Endodermal cell (in vitro differentiated cells): ENCODE data around the gene TTF2. TPM values are rescaled to one million over a fixed set of nuclear protein-coding genes. Genes with fewer than 3 reads are reported as not detected.

Experiments used
- DNase-seq: peaks from one replicate; pipeline ENCODE4 v3.0.0-alpha.2; 2017
- H3K27ac ChIP-seq: 2 replicates; pipeline ENCODE4 v1.5.1; 2013; ENCODE audit warnings: mild to moderate bottlenecking, low read depth, low read length, moderate library complexity
- H3K27me3 ChIP-seq: 2 replicates; pipeline ENCODE4 v1.6.1; 2013; ENCODE audit warnings: mild to moderate bottlenecking, low read length, moderate library complexity; ENCODE audit not compliant: insufficient read depth, control insufficient read depth, poor library complexity, severe bottlenecking
- H3K36me3 ChIP-seq: 2 replicates; pipeline ENCODE4 v1.7.0; 2013; ENCODE audit warnings: mild to moderate bottlenecking, low read length, moderate library complexity; ENCODE audit not compliant: control insufficient read depth, insufficient read depth
- H3K4me1 ChIP-seq: one replicate; pipeline ENCODE4 v1.7.0; 2013; ENCODE audit warnings: low read length; ENCODE audit not compliant: control insufficient read depth, insufficient read depth
- H3K4me3 ChIP-seq: 2 replicates; pipeline ENCODE4 v1.5.1; 2013; ENCODE audit warnings: mild to moderate bottlenecking, low read length, moderate library complexity
- H3K9ac ChIP-seq: 2 replicates; pipeline ENCODE4 v1.6.1; 2013; ENCODE audit warnings: mild to moderate bottlenecking, low read length, moderate library complexity; ENCODE audit not compliant: poor library complexity, severe bottlenecking; ENCODE audit errors: extremely low read depth
- H3K9me3 ChIP-seq: 2 replicates; pipeline ENCODE4 v1.6.1; 2013; ENCODE audit warnings: mild to moderate bottlenecking, low read length, moderate library complexity; ENCODE audit not compliant: control insufficient read depth
- H3K27ac Mint-ChIP-seq: 2 replicates; pipeline ENCODE4 v1.8.0; 2020; ENCODE audit warnings: mixed read lengths
- H3K27me3 Mint-ChIP-seq: 2 replicates; pipeline ENCODE4 v1.8.0; 2021; ENCODE audit warnings: mild to moderate bottlenecking, mixed read lengths; ENCODE audit not compliant: insufficient read depth
- H3K36me3 Mint-ChIP-seq: 2 replicates; pipeline ENCODE4 v1.8.0; 2020; ENCODE audit warnings: low read depth, mixed read lengths
- H3K4me1 Mint-ChIP-seq: 2 replicates; pipeline ENCODE4 v1.8.0; 2020; ENCODE audit warnings: mixed read lengths
- H3K4me3 Mint-ChIP-seq: 2 replicates; pipeline ENCODE4 v1.8.0; 2020; ENCODE audit warnings: mild to moderate bottlenecking, moderate library complexity, mixed read lengths
- H3K9me3 Mint-ChIP-seq: 2 replicates; pipeline ENCODE4 v1.8.0; 2020; ENCODE audit warnings: mild to moderate bottlenecking, mixed read lengths
- CTCF ChIP-seq: fragments of 200-600 bp; sonication (generic); conservative IDR thresholded peaks from 2 replicates; pipeline ENCODE4 v1.5.0; 2021; ENCODE audit warnings: antibody characterized with exemption, mild to moderate bottlenecking
- WGBS, 2 experiments: methylation state at CpG; one replicate each; pipeline versions ENCODE4 v1.1.5 to v1.1.7; 2013; ENCODE audit warnings: missing lambda C conversion rate in 2 of 2, mixed read lengths in 1 of 2; ENCODE audit not compliant: insufficient coverage in 1 of 2, insufficient read length in 1 of 2; 5-methylcytosine and 5-hydroxymethylcytosine counted together
- long read RNA-seq, 4 experiments: library from polyadenylated mRNA in 2 of 4; library from RNA in 1 of 4; library from capped mRNA in 1 of 4; stranded (forward) in 3 of 4; unstranded in 1 of 4; transcript quantifications; one replicate each; pipeline ENCODE4 v2.0.0, GENCODE V29; 2020 to 2021; ENCODE audit warnings: inconsistent platforms in 1 of 4
- polyA plus RNA-seq, 2 experiments: library from polyadenylated mRNA; stranded (reverse); fragments of 50-300 nt; gene quantifications; one replicate each; pipeline ENCODE4 v1.2.3, GENCODE V29; 2013
- total RNA-seq, 2 donors: library from RNA; stranded (reverse); fragmentation: NEBNext Ultra II Directional in 1 of 2; extraction: Animal tissue kit (Norgen Biotek cat#: 25700) in 1 of 2; gene quantifications; 2 replicates in 1 of 2; 3 replicates in 1 of 2; pipeline ENCODE4 v1.2.1, GENCODE V29; 2021

Gene TTF2
- total RNA-seq: 10 to 100 TPM; 70.9 to 71.9 TPM
- polyA plus RNA-seq (2013, experiment 1 of 2): 26.0 TPM
- polyA plus RNA-seq (2013, experiment 2 of 2): 25.5 TPM
- long read RNA-seq, experiment 1, partial matches to known transcripts: 2 of 8 reads
- long read RNA-seq, experiment 1, other reads (novel, unspliced or antisense): 5 of 8 reads
- long read RNA-seq, experiment 2, full-length matches to known transcripts: 26 of 77 reads
- long read RNA-seq, experiment 2, partial matches to known transcripts: 18 of 77 reads
- long read RNA-seq, experiment 2, other reads (novel, unspliced or antisense): 33 of 77 reads
- long read RNA-seq, experiment 3, full-length matches to known transcripts: 73 of 206 reads
- long read RNA-seq, experiment 3, partial matches to known transcripts: 78 of 206 reads
- long read RNA-seq, experiment 3, other reads (novel, unspliced or antisense): 55 of 206 reads
- long read RNA-seq, experiment 4, partial matches to known transcripts: 2 of 4 reads
- long read RNA-seq, experiment 4, other reads (novel, unspliced or antisense): 2 of 4 reads

GRCh38 chr1:117059678-117060440 lies at the start of gene TTF2:
Gene TTF2, plus strand, starts transcription at chr1:117060326. Its CDS starts 21 bp downstream, at chr1:117060347.
- Histone ChIP-seq H3K27ac (peak within 1 kb of the TSS; percentile 89), H3K36me3 (peaks cover 22% of the 10 kb centered on the region), H3K9ac (peak within 1 kb of the TSS; percentile 90), H3K4me3 (peak within 1 kb of the TSS; percentile 93), H3K4me1 (no peaks in the 10 kb centered on the region), H3K27me3 (no peaks in the 10 kb centered on the region), H3K9me3 (no peaks in the 10 kb centered on the region)
- Mint-ChIP-seq H3K4me3 (no peak within 1 kb of the TSS), H3K27me3 (no peaks in the 10 kb centered on the region), H3K27ac (no peak within 1 kb of the TSS), H3K4me1 (peaks cover 13% of the 10 kb centered on the region), H3K36me3 (peaks cover 17% of the 10 kb centered on the region), H3K9me3 (no peaks in the 10 kb centered on the region)
- TF ChIP-seq CTCF: peak; percentile 54
- WGBS, 2 experiments: 0% methylated on average over 24 to 48 of the region's 48 CpGs
- DNase-seq: peak; percentile 99

GRCh38 chr1:117011334-117011733 lies 48.8 kb upstream of the TTF2 start:
- no peaks in the 10 kb centered on the region for H3K36me3 ChIP-seq
- peaks cover 2% of the 10 kb centered on the region for H3K36me3 Mint-ChIP-seq
- no peaks in the 10 kb centered on the region for H3K4me1 ChIP-seq
- no peak overlapping the region for H3K4me3 ChIP-seq
- no peaks in the 10 kb centered on the region for H3K9me3 ChIP-seq
- H3K27me3 ChIP-seq: no peaks in the 10 kb centered on the region
- H3K4me3 Mint-ChIP-seq: no peak overlapping the region
- H3K27ac Mint-ChIP-seq: no peak overlapping the region
- no peaks in the 10 kb centered on the region for H3K9me3 Mint-ChIP-seq
- no peak for DNase-seq
- no peak overlapping the region for H3K27ac ChIP-seq
- WGBS, 2 experiments: 96% methylated on average over 3 of the region's 3 CpGs
- TF ChIP-seq CTCF: no peak
- H3K27me3 Mint-ChIP-seq: no peaks in the 10 kb centered on the region
- peaks cover 4% of the 10 kb centered on the region for H3K4me1 Mint-ChIP-seq
- H3K9ac ChIP-seq: no peak overlapping the region

GRCh38 chr1:117013309-117013858 lies 46.7 kb upstream of the TTF2 start:
- Histone ChIP-seq H3K9ac (no peak overlapping the region), H3K27ac (no peak overlapping the region), H3K36me3 (no peaks in the 10 kb centered on the region), H3K4me1 (no peaks in the 10 kb centered on the region), H3K9me3 (no peaks in the 10 kb centered on the region), H3K27me3 (no peaks in the 10 kb centered on the region), H3K4me3 (no peak overlapping the region)
- Mint-ChIP-seq H3K27ac (no peak overlapping the region), H3K27me3 (no peaks in the 10 kb centered on the region), H3K4me3 (no peak overlapping the region), H3K9me3 (no peaks in the 10 kb centered on the region), H3K36me3 (peaks cover 2% of the 10 kb centered on the region), H3K4me1 (peaks cover 4% of the 10 kb centered on the region)
- TF ChIP-seq CTCF: no peak
- 84 to 93% methylated on average over 3 to 5 of the region's 5 CpGs for WGBS, 2 experiments
- DNase-seq: no peak
